ENCODE measurements around the gene CACNG3.

Gene CACNG3

DNA sequence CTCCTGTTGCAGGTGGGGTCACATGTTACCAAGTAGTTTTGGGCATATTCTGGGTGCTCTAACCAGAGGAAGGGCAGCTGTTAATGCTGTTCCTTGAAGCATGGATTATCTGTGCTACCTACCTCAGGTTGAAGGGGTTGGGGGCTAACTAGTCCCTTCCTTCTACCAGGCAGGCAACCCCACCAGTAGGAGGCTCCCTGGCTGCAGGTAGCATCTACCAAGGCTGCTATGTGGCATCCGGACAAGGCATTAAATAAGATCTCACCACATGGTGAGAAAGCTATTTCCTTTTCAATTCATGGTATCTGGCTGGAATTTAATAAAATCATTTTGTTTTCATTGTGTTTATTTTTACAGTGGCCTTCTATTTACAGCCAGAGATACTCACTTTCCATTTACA lies 62.5 kb downstream of the CACNG3 start:
- no peak for TF ChIP-seq TCF12 (IDR thresholded peaks at IDR 0.05; ENCODE audit: low read depth)
- TF ChIP-seq EGR1 (IDR thresholded peaks at IDR 0.05), result no peak
- TF ChIP-seq, protein P1, sequence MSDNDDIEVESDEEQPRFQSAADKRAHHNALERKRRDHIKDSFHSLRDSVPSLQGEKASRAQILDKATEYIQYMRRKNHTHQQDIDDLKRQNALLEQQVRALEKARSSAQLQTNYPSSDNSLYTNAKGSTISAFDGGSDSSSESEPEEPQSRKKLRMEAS (IDR thresholded peaks at IDR 0.05), result no peak
- no peak for TF ChIP-seq YY1 (IDR thresholded peaks at IDR 0.05; ENCODE audit: low read depth)
- no peak for TF ChIP-seq NFIC (IDR thresholded peaks at IDR 0.05)
- no peak for TF ChIP-seq CEBPB (IDR thresholded peaks at IDR 0.05)
- TF ChIP-seq FOXM1 (IDR thresholded peaks at IDR 0.05; ENCODE audit: borderline replicate concordance, low read depth), result no peak
- no peak for TF ChIP-seq TEAD4 (IDR thresholded peaks at IDR 0.05)
- TF ChIP-seq RAD21 (IDR thresholded peaks at IDR 0.05; ENCODE audit: low read depth), result no peak
- TF ChIP-seq, protein P2, sequence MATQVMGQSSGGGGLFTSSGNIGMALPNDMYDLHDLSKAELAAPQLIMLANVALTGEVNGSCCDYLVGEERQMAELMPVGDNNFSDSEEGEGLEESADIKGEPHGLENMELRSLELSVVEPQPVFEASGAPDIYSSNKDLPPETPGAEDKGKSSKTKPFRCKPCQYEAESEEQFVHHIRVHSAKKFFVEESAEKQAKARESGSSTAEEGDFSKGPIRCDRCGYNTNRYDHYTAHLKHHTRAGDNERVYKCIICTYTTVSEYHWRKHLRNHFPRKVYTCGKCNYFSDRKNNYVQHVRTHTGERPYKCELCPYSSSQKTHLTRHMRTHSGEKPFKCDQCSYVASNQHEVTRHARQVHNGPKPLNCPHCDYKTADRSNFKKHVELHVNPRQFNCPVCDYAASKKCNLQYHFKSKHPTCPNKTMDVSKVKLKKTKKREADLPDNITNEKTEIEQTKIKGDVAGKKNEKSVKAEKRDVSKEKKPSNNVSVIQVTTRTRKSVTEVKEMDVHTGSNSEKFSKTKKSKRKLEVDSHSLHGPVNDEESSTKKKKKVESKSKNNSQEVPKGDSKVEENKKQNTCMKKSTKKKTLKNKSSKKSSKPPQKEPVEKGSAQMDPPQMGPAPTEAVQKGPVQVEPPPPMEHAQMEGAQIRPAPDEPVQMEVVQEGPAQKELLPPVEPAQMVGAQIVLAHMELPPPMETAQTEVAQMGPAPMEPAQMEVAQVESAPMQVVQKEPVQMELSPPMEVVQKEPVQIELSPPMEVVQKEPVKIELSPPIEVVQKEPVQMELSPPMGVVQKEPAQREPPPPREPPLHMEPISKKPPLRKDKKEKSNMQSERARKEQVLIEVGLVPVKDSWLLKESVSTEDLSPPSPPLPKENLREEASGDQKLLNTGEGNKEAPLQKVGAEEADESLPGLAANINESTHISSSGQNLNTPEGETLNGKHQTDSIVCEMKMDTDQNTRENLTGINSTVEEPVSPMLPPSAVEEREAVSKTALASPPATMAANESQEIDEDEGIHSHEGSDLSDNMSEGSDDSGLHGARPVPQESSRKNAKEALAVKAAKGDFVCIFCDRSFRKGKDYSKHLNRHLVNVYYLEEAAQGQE (IDR thresholded peaks at IDR 0.05; ENCODE audit: low read depth), result no peak
- TF ChIP-seq, protein P3, sequence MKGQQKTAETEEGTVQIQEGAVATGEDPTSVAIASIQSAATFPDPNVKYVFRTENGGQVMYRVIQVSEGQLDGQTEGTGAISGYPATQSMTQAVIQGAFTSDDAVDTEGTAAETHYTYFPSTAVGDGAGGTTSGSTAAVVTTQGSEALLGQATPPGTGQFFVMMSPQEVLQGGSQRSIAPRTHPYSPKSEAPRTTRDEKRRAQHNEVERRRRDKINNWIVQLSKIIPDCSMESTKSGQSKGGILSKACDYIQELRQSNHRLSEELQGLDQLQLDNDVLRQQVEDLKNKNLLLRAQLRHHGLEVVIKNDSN (IDR thresholded peaks at IDR 0.05), result no peak
- no peak for TF ChIP-seq ZBTB7A (IDR thresholded peaks at IDR 0.05; ENCODE audit: low read depth)
- TF ChIP-seq CREB1 (IDR thresholded peaks at IDR 0.05; ENCODE audit: low read depth), result no peak
- no peak for TF ChIP-seq TAF1 (IDR thresholded peaks at IDR 0.05; ENCODE audit: low read depth)
- TF ChIP-seq EP300 (IDR thresholded peaks at IDR 0.05; ENCODE audit: borderline replicate concordance), result no peak

GRCh38 chr16:24319126-24319814 lies 63.1 kb downstream of the CACNG3 start:
- TF ChIP-seq, protein P3 (IDR thresholded peaks at IDR 0.05), result no peak

DNA sequence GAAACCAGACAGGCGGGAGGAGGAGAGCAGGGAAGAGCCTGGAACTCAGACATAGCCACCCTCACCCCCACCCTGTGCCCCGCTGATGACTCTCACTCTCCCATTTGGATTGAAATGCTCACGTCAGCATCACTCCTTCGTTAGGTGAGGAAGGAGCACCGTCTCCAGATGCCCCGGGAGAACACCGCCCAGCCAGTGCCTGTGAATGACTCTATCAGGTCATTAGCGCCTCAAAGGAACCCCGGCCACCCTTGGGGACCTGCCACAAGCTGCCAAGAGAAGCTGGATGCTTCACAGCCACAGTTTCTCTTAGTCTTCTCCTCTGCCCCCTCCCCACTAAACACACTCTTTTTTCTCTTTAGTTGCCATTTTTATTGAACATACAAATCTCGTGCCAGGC lies 66.0 kb downstream of the CACNG3 start:
- TF ChIP-seq, protein P1 (IDR thresholded peaks at IDR 0.05), result no peak
- TF ChIP-seq CEBPB (IDR thresholded peaks at IDR 0.05) (no peak), TEAD4 (IDR thresholded peaks at IDR 0.05) (no peak), TCF12 (IDR thresholded peaks at IDR 0.05; ENCODE audit: low read depth) (no peak)

DNA sequence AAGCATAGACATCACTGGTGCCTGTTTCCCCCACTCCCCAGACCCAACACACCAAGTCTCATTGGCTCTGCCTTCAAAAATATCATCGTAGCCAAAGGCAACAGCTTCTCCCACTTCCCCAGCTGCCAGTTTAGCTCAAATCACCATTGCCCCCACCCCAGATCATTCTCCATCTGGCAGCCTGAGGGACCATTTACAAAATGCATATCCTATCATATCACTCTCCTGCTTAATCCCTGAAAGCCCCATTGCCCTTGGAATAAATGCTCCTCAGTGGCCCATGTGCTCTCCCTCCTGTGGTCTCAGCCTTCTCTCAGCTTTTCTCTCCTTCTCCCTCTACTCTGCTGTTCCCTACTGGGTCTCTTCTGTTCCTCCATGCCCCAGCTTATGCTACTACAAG lies 68.3 kb downstream of the CACNG3 start:
- TF ChIP-seq, protein P1 (IDR thresholded peaks at IDR 0.05), result no peak
- TF ChIP-seq ZBTB7A (IDR thresholded peaks at IDR 0.05; ENCODE audit: low read depth) (no peak), CEBPB (IDR thresholded peaks at IDR 0.05) (no peak), TEAD4 (IDR thresholded peaks at IDR 0.05) (no peak), NFIC (IDR thresholded peaks at IDR 0.05) (no peak), RAD21 (IDR thresholded peaks at IDR 0.05; ENCODE audit: low read depth) (no peak), YY1 (IDR thresholded peaks at IDR 0.05; ENCODE audit: low read depth) (no peak), TAF1 (IDR thresholded peaks at IDR 0.05; ENCODE audit: low read depth) (no peak)

- TF ChIP-seq TAF1 (IDR thresholded peaks at IDR 0.05; ENCODE audit: low read depth) (no peak), TCF12 (IDR thresholded peaks at IDR 0.05; ENCODE audit: low read depth) (no peak), CEBPB (IDR thresholded peaks at IDR 0.05) (no peak), RAD21 (IDR thresholded peaks at IDR 0.05; ENCODE audit: low read depth) (no peak), FOXM1 (IDR thresholded peaks at IDR 0.05; ENCODE audit: borderline replicate concordance, low read depth) (no peak), EP300 (IDR thresholded peaks at IDR 0.05; ENCODE audit: borderline replicate concordance) (no peak), ZBTB7A (IDR thresholded peaks at IDR 0.05; ENCODE audit: low read depth) (no peak), EGR1 (IDR thresholded peaks at IDR 0.05) (no peak), TEAD4 (IDR thresholded peaks at IDR 0.05) (no peak)
- TF ChIP-seq, protein P1 (IDR thresholded peaks at IDR 0.05), result no peak
- TF ChIP-seq, protein P2 (IDR thresholded peaks at IDR 0.05; ENCODE audit: low read depth), result no peak
Observed at GRCh38 chr16:24328835-24329452, 72.8 kb downstream of the CACNG3 start.

GRCh38 chr16:24332178-24332577 lies 76.0 kb downstream of the CACNG3 start:
- TF ChIP-seq NFIC (IDR thresholded peaks at IDR 0.05), result no peak
- TF ChIP-seq EP300 (IDR thresholded peaks at IDR 0.05; ENCODE audit: borderline replicate concordance), result no peak
- no peak for TF ChIP-seq EGR1 (IDR thresholded peaks at IDR 0.05)
- TF ChIP-seq, protein P1 (IDR thresholded peaks at IDR 0.05), result no peak
- no peak for TF ChIP-seq TAF1 (IDR thresholded peaks at IDR 0.05; ENCODE audit: low read depth)
- TF ChIP-seq, protein P3 (IDR thresholded peaks at IDR 0.05), result no peak
- TF ChIP-seq, protein P2 (IDR thresholded peaks at IDR 0.05; ENCODE audit: low read depth), result no peak
- no peak for TF ChIP-seq CREB1 (IDR thresholded peaks at IDR 0.05; ENCODE audit: low read depth)
- no peak for TF ChIP-seq TEAD4 (IDR thresholded peaks at IDR 0.05)
- TF ChIP-seq TCF12 (IDR thresholded peaks at IDR 0.05; ENCODE audit: low read depth), result no peak
- no peak for TF ChIP-seq RAD21 (IDR thresholded peaks at IDR 0.05; ENCODE audit: low read depth)
- TF ChIP-seq YY1 (IDR thresholded peaks at IDR 0.05; ENCODE audit: low read depth), result no peak
- no peak for TF ChIP-seq CEBPB (IDR thresholded peaks at IDR 0.05)
- TF ChIP-seq FOXM1 (IDR thresholded peaks at IDR 0.05; ENCODE audit: borderline replicate concordance, low read depth), result no peak
